GM23338 (cell line): Measurements from ENCODE around the gene IKZF1. TPM values are rescaled to one million over a fixed set of nuclear protein-coding genes. Genes with fewer than 3 reads are reported as not detected.

Experiments
- ATAC-seq: fragments of 200-7000 bp; cut with Tn5 transposase; 3 replicates; pipeline ENCODE4 v1.9.1; 2020
- DNase-seq: peaks from one replicate; pipeline ENCODE4 v3.0.0-alpha.2; 2015; ENCODE audit warnings: low spot score
- H2AFZ ChIP-seq: fragments of 200-600 bp; sonication (generic); 2 replicates; pipeline ENCODE4 v1.8.0; 2016; ENCODE audit warnings: antibody characterized with exemption, mild to moderate bottlenecking, moderate library complexity
- H3F3A ChIP-seq: fragments of 200-600 bp; sonication (generic); replicated peaks from 2 replicates; pipeline ENCODE4 v1.8.0; 2017; ENCODE audit warnings: antibody characterized with exemption, mixed run types, low read depth
- H3K27ac ChIP-seq: fragments of 200-600 bp; sonication (generic); 2 replicates; pipeline ENCODE4 v1.6.1; 2016; ENCODE audit warnings: low read depth
- H3K27me3 ChIP-seq: fragments of 200-600 bp; sonication (generic); 2 replicates; pipeline ENCODE4 v1.8.0; 2016; ENCODE audit warnings: mild to moderate bottlenecking, mixed run types, moderate library complexity; ENCODE audit not compliant: insufficient read depth
- H3K36me3 ChIP-seq: fragments of 200-600 bp; sonication (generic); 2 replicates; pipeline ENCODE4 v1.8.0; 2016; ENCODE audit warnings: mild to moderate bottlenecking; ENCODE audit not compliant: insufficient read depth
- H3K4me1 ChIP-seq: fragments of 200-600 bp; sonication (generic); 2 replicates; pipeline ENCODE4 v1.8.0; 2016; ENCODE audit warnings: mild to moderate bottlenecking, moderate library complexity; ENCODE audit not compliant: insufficient read depth
- H3K4me2 ChIP-seq: fragments of 200-600 bp; sonication (generic); 2 replicates; pipeline ENCODE4 v1.7.1; 2017; ENCODE audit warnings: mixed run types
- H3K4me3 ChIP-seq: fragments of 200-600 bp; sonication (generic); 2 replicates; pipeline ENCODE4 v1.6.1; 2016; ENCODE audit warnings: mixed run types
- H3K79me2 ChIP-seq: fragments of 200-600 bp; sonication (generic); replicated peaks from 2 replicates; pipeline ENCODE4 v1.8.0; 2017; ENCODE audit warnings: mild to moderate bottlenecking; ENCODE audit not compliant: insufficient read depth
- H3K9me2 ChIP-seq: fragments of 200-600 bp; sonication (generic); 2 replicates; pipeline ENCODE4 v1.8.0; 2017; ENCODE audit not compliant: insufficient read depth
- H4K20me1 ChIP-seq: fragments of 200-600 bp; sonication (generic); replicated peaks from 2 replicates; pipeline ENCODE4 v1.8.0; 2017; ENCODE audit warnings: mild to moderate bottlenecking; ENCODE audit not compliant: insufficient read depth
- H3K27ac Mint-ChIP-seq: 2 replicates; pipeline ENCODE4 v1.8.0; 2020; ENCODE audit warnings: inconsistent platforms, mild to moderate bottlenecking, moderate library complexity, mixed read lengths
- H3K27me3 Mint-ChIP-seq: 3 replicates; pipeline ENCODE4 v1.8.0; 2022; ENCODE audit warnings: low read depth, mild to moderate bottlenecking, moderate library complexity, mixed read lengths, inconsistent platforms; ENCODE audit not compliant: insufficient read depth, poor library complexity
- H3K36me3 Mint-ChIP-seq: 3 replicates; pipeline ENCODE4 v1.8.0; 2021; ENCODE audit warnings: low read depth, mild to moderate bottlenecking, inconsistent platforms, moderate library complexity, mixed read lengths
- H3K4me1 Mint-ChIP-seq: 3 replicates; pipeline ENCODE4 v1.8.0; 2020; ENCODE audit warnings: mild to moderate bottlenecking, inconsistent platforms, mixed read lengths
- H3K4me3 Mint-ChIP-seq: 3 replicates; pipeline ENCODE4 v1.8.0; 2021; ENCODE audit warnings: moderate library complexity, mild to moderate bottlenecking, inconsistent platforms, mixed read lengths
- H3K9me3 Mint-ChIP-seq: 3 replicates; pipeline ENCODE4 v1.8.0; 2020; ENCODE audit warnings: moderate library complexity, mild to moderate bottlenecking, inconsistent platforms, mixed read lengths
- CREB1 ChIP-seq: fragments of 250-450 bp; sonication (Bioruptor Pico); IDR thresholded peaks from 2 replicates; pipeline ENCODE4 v1.5.0; 2020; ENCODE audit warnings: low read depth, mild to moderate bottlenecking, moderate library complexity
- CTCF ChIP-seq, 2 experiments: fragments of 200-600 bp in 1 of 2; sonication (generic) in 1 of 2; conservative IDR thresholded peaks; 2 replicates each; pipeline versions ENCODE4 v1.5.1 to v1.6.1; 2016 to 2017; ENCODE audit warnings: antibody characterized with exemption in 2 of 2, low read depth in 2 of 2, mild to moderate bottlenecking in 2 of 2, moderate library complexity in 1 of 2
- EZH2 ChIP-seq: fragments of 200-600 bp; sonication (generic); IDR thresholded peaks from one replicate; pipeline ENCODE4 v1.8.0; 2017; ENCODE audit warnings: antibody characterized with exemption, mild to moderate bottlenecking, low read depth; ENCODE audit not compliant: unreplicated experiment
- EZH2phosphoT487 ChIP-seq: fragments of 200-600 bp; sonication (generic); IDR thresholded peaks from one replicate; pipeline ENCODE4 v1.8.1; 2018; ENCODE audit warnings: antibody characterized with exemption; ENCODE audit not compliant: unreplicated experiment
- NANOG ChIP-seq: IDR thresholded peaks from 2 replicates; pipeline ENCODE4 v1.6.1; 2016; ENCODE audit warnings: antibody characterized with exemption, borderline replicate concordance
- STAT1 ChIP-seq: IDR thresholded peaks from one replicate; pipeline ENCODE4 v1.6.1; 2016; ENCODE audit warnings: antibody characterized with exemption; ENCODE audit not compliant: unreplicated experiment
- ZNF114 ChIP-seq: fragments of 250-450 bp; sonication (Bioruptor Pico); IDR thresholded peaks from 2 replicates; pipeline ENCODE4 v1.5.0; 2020; ENCODE audit warnings: mild to moderate bottlenecking, moderate library complexity
- ZNF462 ChIP-seq: fragments of 250-450 bp; sonication (Bioruptor Pico); IDR thresholded peaks from 2 replicates; pipeline ENCODE4 v1.5.0; 2020; ENCODE audit warnings: mild to moderate bottlenecking, moderate library complexity
- polyA plus RNA-seq: library from polyadenylated mRNA; unstranded; fragments of >200 nt; fragmentation: Nextera tagmentation; extraction: Ambion mirVana; gene quantifications from 2 replicates; pipeline ENCODE4 v1.2.1, GENCODE V29; 2016
- total RNA-seq: library from RNA; depleted of rRNA; stranded (reverse); fragments of >200 nt; shearing (Covaris generic); gene quantifications from 2 replicates; pipeline ENCODE4 v1.2.3, GENCODE V29; 2014

IKZF1 gene
- total and polyA plus RNA-seq, 2 experiments from 2014 or later = 0.57 to 1.8 TPM

DNA sequence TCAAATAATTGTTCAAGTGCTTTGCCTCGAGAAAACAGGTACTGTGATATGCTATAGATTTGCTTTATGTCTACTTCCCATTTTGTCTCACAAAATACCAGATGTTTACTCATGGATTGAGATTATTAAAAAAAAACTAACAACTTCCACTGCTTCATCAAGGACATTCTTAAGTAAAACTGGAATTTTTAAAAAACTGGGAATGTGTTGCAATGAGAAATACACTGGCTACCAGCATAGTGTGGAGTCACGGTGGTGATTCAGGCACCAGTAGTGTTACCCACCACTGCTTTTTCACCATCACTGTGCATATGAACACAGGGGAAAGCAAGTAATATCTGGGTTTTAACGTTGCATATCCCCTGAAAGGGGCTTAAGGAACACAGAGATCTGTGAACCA, 124.4 kb downstream of the IKZF1 start:
- H3F3A ChIP-seq = no peaks in the 10 kb centered on the region
- no peaks in the 10 kb centered on the region for H4K20me1 ChIP-seq
- H3K36me3 Mint-ChIP-seq = no peaks in the 10 kb centered on the region
- no peak overlapping the region for H2AFZ ChIP-seq
- no peak overlapping the region for H3K27ac Mint-ChIP-seq
- H3K4me1 Mint-ChIP-seq = peaks cover 6% of the 10 kb centered on the region; the same call in 2 of the 3 replicates
- H3K27ac ChIP-seq = no peak overlapping the region
- H3K27me3 Mint-ChIP-seq = no peaks in the 10 kb centered on the region
- no peak for DNase-seq
- H3K4me3 ChIP-seq = no peak overlapping the region
- H3K4me1 ChIP-seq = peaks cover 6% of the 10 kb centered on the region; the same call in 1 of the 2 replicates
- no peaks in the 10 kb centered on the region for H3K9me3 Mint-ChIP-seq
- TF ChIP-seq EZH2 (no peak), CTCF (conservative IDR thresholded peaks at IDR 0.05; ENCODE audit: low read depth in 2 of 2) (no peak), ZNF114 (no peak), NANOG (no peak), STAT1 (no peak), ZNF462 (CRISPR knock-in tag) (no peak), CREB1 (CRISPR knock-in tag) (no peak), EZH2phosphoT487 (no peak)
- ATAC-seq = no peak
- H3K9me2 ChIP-seq = no peaks in the 10 kb centered on the region
- no peaks in the 10 kb centered on the region for H3K79me2 ChIP-seq
- H3K4me3 Mint-ChIP-seq = no peak overlapping the region
- H3K4me2 ChIP-seq = no peak overlapping the region
- H3K36me3 ChIP-seq = no peaks in the 10 kb centered on the region
- H3K27me3 ChIP-seq = no peaks in the 10 kb centered on the region
